ACC112 (cell line): ENCODE measurements around the gene CALN1.

Experiments
- H2AFZ ChIP-seq: fragments of 200-600 bp; sonication (generic); one replicate; pipeline ENCODE4 v1.6.0; 2017; ENCODE audit warnings: antibody characterized with exemption, low read length; ENCODE audit not compliant: unreplicated experiment
- H3K27ac ChIP-seq: fragments of 200-600 bp; sonication (generic); 2 replicates; pipeline ENCODE4 v1.5.1; 2014; ENCODE audit warnings: low read depth, mild to moderate bottlenecking, antibody characterized with exemption, low read length, moderate library complexity
- H3K27me3 ChIP-seq: fragments of 200-600 bp; sonication (generic); 2 replicates; pipeline ENCODE4 v1.6.1; 2014; ENCODE audit warnings: mild to moderate bottlenecking, antibody characterized with exemption, low read length, moderate library complexity, mixed read lengths; ENCODE audit not compliant: insufficient read depth
- H3K36me3 ChIP-seq: fragments of 200-600 bp; sonication (generic); 2 replicates; pipeline ENCODE4 v1.6.1; 2016; ENCODE audit warnings: mild to moderate bottlenecking, antibody characterized with exemption, low read length, moderate library complexity, mixed read lengths; ENCODE audit not compliant: insufficient read depth
- H3K4me1 ChIP-seq: fragments of 200-600 bp; sonication (generic); one replicate; pipeline ENCODE4 v1.6.1; 2016; ENCODE audit warnings: low read length, mixed read lengths; ENCODE audit not compliant: insufficient read depth, unreplicated experiment, control insufficient read depth
- H3K4me3 ChIP-seq: fragments of 200-600 bp; sonication (generic); 2 replicates; pipeline ENCODE4 v1.5.1; 2014; ENCODE audit warnings: mild to moderate bottlenecking, low read depth, low read length
- H3K79me2 ChIP-seq: fragments of 200-600 bp; sonication (generic); one replicate; pipeline ENCODE4 v1.6.0; 2016; ENCODE audit warnings: low read length; ENCODE audit not compliant: control insufficient read depth, unreplicated experiment, insufficient read depth

CALN1 gene

GRCh38 chr7:71905821-71906220 is 506.3 kb downstream of the CALN1 start:
- no peaks in the 10 kb centered on the region for H3K79me2 ChIP-seq
- H3K36me3 ChIP-seq: no peaks in the 10 kb centered on the region
- H3K4me1 ChIP-seq: no peaks in the 10 kb centered on the region
- H2AFZ ChIP-seq: no peak overlapping the region
- no peaks in the 10 kb centered on the region for H3K27me3 ChIP-seq
- H3K4me3 ChIP-seq: no peak overlapping the region
- no peak overlapping the region for H3K27ac ChIP-seq

- Histone ChIP-seq H3K27ac (no peak overlapping the region), H3K36me3 (no peaks in the 10 kb centered on the region), H2AFZ (no peak overlapping the region), H3K79me2 (no peaks in the 10 kb centered on the region), H3K27me3 (no peaks in the 10 kb centered on the region), H3K4me1 (no peaks in the 10 kb centered on the region), H3K4me3 (no peak overlapping the region)
Measured at GRCh38 chr7:71904484-71904883, 507.7 kb downstream of the CALN1 start.

GRCh38 chr7:71900556-71900955 is 511.6 kb downstream of the CALN1 start:
- H3K36me3 ChIP-seq: no peaks in the 10 kb centered on the region
- H3K4me3 ChIP-seq: no peak overlapping the region
- no peaks in the 10 kb centered on the region for H3K79me2 ChIP-seq
- H3K27ac ChIP-seq: no peak overlapping the region
- no peaks in the 10 kb centered on the region for H3K4me1 ChIP-seq
- no peak overlapping the region for H2AFZ ChIP-seq
- H3K27me3 ChIP-seq: no peaks in the 10 kb centered on the region

GRCh38 chr7:71896535-71896934 is 515.6 kb downstream of the CALN1 start:
- Histone ChIP-seq H3K27ac (no peak overlapping the region), H2AFZ (no peak overlapping the region), H3K36me3 (no peaks in the 10 kb centered on the region), H3K4me1 (no peaks in the 10 kb centered on the region), H3K79me2 (no peaks in the 10 kb centered on the region), H3K27me3 (no peaks in the 10 kb centered on the region), H3K4me3 (no peak overlapping the region)

GRCh38 chr7:71886046-71886445 is 526.1 kb downstream of the CALN1 start:
- H3K27me3 ChIP-seq: no peaks in the 10 kb centered on the region
- H3K4me3 ChIP-seq: no peak overlapping the region
- H3K79me2 ChIP-seq: no peaks in the 10 kb centered on the region
- H3K27ac ChIP-seq: no peak overlapping the region
- no peaks in the 10 kb centered on the region for H3K36me3 ChIP-seq
- H3K4me1 ChIP-seq: no peaks in the 10 kb centered on the region
- H2AFZ ChIP-seq: no peak overlapping the region

DNA sequence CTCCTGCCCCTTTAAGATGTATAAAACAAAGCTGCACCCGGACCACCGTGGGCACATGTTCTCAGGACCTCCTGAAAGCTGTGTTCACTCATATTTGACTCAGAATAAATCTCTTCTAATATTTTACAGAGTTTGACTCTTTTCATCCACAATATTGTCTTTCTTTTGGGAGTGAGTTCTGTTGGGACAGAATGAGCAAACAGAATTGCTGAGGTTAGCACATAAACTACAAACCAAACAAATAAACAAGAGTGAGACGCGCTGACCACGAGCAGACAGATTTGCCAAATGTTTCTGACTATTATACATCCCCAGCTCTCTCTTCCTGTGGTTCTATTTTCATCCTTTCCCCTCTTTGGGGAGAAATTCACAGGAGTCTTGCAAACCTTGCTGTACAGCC is 526.7 kb downstream of the CALN1 start:
- no peak overlapping the region for H3K27ac ChIP-seq

DNA sequence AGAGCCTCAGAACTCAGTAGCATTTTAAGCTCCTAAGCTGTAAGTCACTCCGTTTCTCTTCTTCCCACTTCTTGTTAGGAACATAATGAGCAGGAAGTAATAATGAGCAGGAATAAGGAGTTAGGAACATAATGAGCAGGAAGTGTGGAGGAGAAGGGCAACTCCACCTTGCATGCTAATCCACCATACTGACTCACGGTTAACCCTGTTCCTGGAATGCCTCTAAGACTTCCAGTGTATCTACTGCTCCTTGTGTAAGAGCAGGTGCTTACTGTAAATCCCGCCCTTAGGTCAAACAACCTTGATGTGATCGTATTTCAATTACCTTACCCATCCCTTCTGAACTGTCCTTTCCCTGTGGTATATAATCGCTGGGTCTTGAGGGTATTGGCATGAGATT is 528.7 kb downstream of the CALN1 start:
- H3K36me3 ChIP-seq: no peaks in the 10 kb centered on the region
- H3K4me3 ChIP-seq: no peak overlapping the region
- no peaks in the 10 kb centered on the region for H3K79me2 ChIP-seq
- no peak overlapping the region for H3K27ac ChIP-seq
- H3K27me3 ChIP-seq: no peaks in the 10 kb centered on the region
- no peak overlapping the region for H2AFZ ChIP-seq
- no peaks in the 10 kb centered on the region for H3K4me1 ChIP-seq

More for the DNA sequence above, 526.7 kb downstream of the CALN1 start:
- H3K79me2 ChIP-seq: no peaks in the 10 kb centered on the region
- no peaks in the 10 kb centered on the region for H3K4me1 ChIP-seq
- no peak overlapping the region for H3K4me3 ChIP-seq
- no peaks in the 10 kb centered on the region for H3K27me3 ChIP-seq
- H3K36me3 ChIP-seq: no peaks in the 10 kb centered on the region
- no peak overlapping the region for H2AFZ ChIP-seq

DNA sequence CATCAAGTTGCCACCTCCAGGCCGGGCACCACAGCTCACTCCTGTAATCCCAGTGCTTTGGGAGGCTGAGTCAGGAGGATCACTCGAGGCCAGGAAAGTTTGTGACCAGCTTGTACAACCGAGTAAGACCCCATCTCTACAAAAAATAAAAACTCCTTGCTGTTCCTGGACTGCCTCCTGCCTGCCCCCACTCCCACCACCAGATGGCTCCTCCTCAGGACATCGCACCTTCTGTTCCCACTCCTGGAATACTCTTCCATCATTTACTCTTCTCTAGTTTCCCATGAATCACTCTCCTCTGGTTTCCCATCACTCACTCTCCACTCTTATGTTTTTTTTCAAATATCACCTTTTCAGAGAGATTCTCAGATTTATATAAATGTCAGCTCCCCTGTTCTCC is 540.7 kb downstream of the CALN1 start:
- H3K27ac ChIP-seq: no peak overlapping the region
- H3K36me3 ChIP-seq: no peaks in the 10 kb centered on the region
- no peaks in the 10 kb centered on the region for H3K79me2 ChIP-seq
- no peaks in the 10 kb centered on the region for H3K27me3 ChIP-seq
- no peaks in the 10 kb centered on the region for H3K4me1 ChIP-seq
- no peak overlapping the region for H2AFZ ChIP-seq
- H3K4me3 ChIP-seq: no peak overlapping the region

DNA sequence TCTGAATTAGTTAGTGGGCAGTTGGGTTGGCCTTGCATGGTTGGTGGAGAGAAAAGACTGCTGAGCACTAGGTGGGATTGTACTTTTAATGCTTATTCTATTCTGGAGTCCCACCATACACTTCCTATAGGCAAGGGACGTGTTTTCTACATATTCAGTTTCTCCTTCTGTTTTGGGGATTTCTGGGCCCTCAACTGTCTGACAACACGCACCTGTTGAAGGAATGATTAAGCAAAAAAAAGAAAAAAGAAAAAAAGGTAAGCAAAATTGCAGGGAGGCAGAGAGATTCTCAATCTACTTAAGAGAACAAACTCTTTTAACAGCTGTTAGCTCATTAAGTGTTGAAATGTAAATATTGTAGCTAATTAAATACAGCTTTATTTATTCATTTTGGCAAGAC is 541.3 kb downstream of the CALN1 start:
- Histone ChIP-seq H3K79me2 (no peaks in the 10 kb centered on the region), H3K27me3 (no peaks in the 10 kb centered on the region), H3K36me3 (no peaks in the 10 kb centered on the region), H3K4me1 (no peaks in the 10 kb centered on the region), H3K27ac (no peak overlapping the region), H2AFZ (no peak overlapping the region), H3K4me3 (no peak overlapping the region)

DNA sequence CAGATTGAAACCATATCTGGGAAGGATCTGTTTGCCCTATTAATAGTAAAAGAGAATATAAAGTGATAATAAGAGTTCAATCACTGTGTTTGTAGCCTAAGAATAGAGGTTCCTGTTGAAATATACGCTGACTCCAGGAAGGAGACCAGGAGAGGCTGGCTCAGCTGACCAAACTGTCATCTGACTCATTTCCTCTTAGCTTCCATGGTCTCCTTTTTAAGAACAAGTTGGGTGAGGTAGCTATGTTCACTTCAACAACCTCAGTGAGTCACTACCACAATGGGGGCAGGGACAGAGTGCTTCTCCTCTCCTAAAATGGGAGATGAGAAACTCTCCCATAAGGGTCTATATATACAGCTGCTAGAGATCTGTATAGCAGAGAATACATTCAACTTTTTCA is 543.3 kb downstream of the CALN1 start:
- H3K4me1 ChIP-seq: no peaks in the 10 kb centered on the region
- no peak overlapping the region for H3K4me3 ChIP-seq
- H3K27ac ChIP-seq: no peak overlapping the region
- H2AFZ ChIP-seq: no peak overlapping the region
- H3K79me2 ChIP-seq: no peaks in the 10 kb centered on the region
- H3K36me3 ChIP-seq: no peaks in the 10 kb centered on the region
- no peaks in the 10 kb centered on the region for H3K27me3 ChIP-seq

DNA sequence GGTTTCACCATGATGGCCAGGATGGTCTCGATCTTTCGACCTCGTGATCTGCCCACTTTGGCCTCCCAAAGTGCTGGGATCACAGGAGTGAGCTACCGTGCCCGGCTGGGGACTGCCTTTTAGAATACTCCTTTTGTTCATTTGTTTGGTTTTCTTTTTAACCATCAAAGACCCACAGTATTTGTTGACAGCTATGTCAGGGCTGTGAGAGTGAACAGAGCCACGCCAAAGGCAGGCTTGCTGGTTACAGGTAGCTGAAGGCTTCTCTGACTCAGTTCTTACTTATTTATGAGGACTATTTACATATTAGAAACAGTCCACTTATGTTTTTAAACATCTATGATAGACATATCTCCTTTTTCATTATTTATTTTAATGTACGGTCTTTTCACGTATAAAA is 544.5 kb downstream of the CALN1 start:
- Histone ChIP-seq H3K36me3 (no peaks in the 10 kb centered on the region), H3K27me3 (no peaks in the 10 kb centered on the region), H2AFZ (no peak overlapping the region), H3K27ac (no peak overlapping the region), H3K79me2 (no peaks in the 10 kb centered on the region), H3K4me3 (no peak overlapping the region), H3K4me1 (no peaks in the 10 kb centered on the region)

DNA sequence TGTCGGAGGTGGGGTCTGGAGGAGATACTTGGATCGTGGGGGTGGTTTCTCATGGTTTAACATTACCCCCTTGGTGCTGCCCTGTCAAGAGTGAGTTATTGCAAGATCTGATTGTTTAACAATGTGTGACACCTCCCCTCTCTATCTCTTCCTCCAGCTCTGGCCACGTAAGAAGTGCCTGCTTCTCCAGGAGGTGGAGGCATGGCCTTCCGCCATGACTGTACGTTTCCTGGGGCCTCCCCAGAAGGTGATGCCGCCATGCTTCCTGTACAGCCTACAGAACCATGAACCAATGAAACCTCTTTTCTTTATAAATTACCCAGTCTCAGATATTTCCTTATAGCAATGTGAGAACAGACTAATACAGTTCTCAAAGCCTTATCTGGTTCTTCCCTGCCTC is 547.0 kb downstream of the CALN1 start:
- H3K27ac ChIP-seq: no peak overlapping the region
- no peaks in the 10 kb centered on the region for H3K4me1 ChIP-seq
- H2AFZ ChIP-seq: no peak overlapping the region
- no peaks in the 10 kb centered on the region for H3K36me3 ChIP-seq
- no peaks in the 10 kb centered on the region for H3K79me2 ChIP-seq
- H3K4me3 ChIP-seq: no peak overlapping the region
- no peaks in the 10 kb centered on the region for H3K27me3 ChIP-seq
